ENCODE data around the gene COL27A1. TPM values are rescaled to one million over a fixed set of nuclear protein-coding genes. Genes with fewer than 3 reads are reported as not detected.

The COL27A1 gene
- total RNA-seq, 1 experiment from 2014 or later = 12.0 TPM

- intact Hi-C loops (cut with micrococcal nuclease) = no loop called here
- DNase-seq (ENCODE audit: low read depth, low spot score) (no peak), ATAC-seq (no peak)
- no peaks in the 10 kb centered on the region for H3K27me3 ChIP-seq (ENCODE audit: insufficient read depth, low read length)
- H3K4me1 ChIP-seq (ENCODE audit: control insufficient read depth in 1 of 2, insufficient read depth in 2 of 2, low read length in 2 of 2) = peaks cover 0 to 7% of the 10 kb centered on the region in 2 experiments; a peak in 2 of 4 replicates
- no peaks in the 10 kb centered on the region for H3K36me3 ChIP-seq (ENCODE audit: control insufficient read depth in 1 of 2, insufficient read depth in 2 of 2, low read length in 2 of 2)
- BruUV-seq (replicated peaks) = no TSS peak
- H3K4me2 ChIP-seq (ENCODE audit: low read length) = no peak overlapping the region
- no peaks in the 10 kb centered on the region for H3K9me3 ChIP-seq (ENCODE audit: control insufficient read depth in 1 of 2, insufficient read depth in 1 of 2, low read depth in 1 of 2, low read length in 2 of 2)
- POLR2A ChIA-PET = no interaction called here
- RAD21 ChIA-PET (ENCODE audit: low non-redundant PET in 1 of 2, low total read pairs in 2 of 2, uncharacterized antibody in 2 of 2, unreplicated experiment in 2 of 2) = no interaction called here
- H4K20me1 ChIP-seq (ENCODE audit: insufficient read depth) = no peaks in the 10 kb centered on the region
- H3K79me2 ChIP-seq (ENCODE audit: insufficient read depth, low read length) = no peaks in the 10 kb centered on the region
- no peak overlapping the region for H3K9ac ChIP-seq (ENCODE audit: low read length)
- H3K9me2 ChIP-seq (ENCODE audit: insufficient read depth) = no peaks in the 10 kb centered on the region
- H3K4me3 ChIP-seq (replicated peaks in 1 of 2; ENCODE audit: low read depth in 1 of 2, low read length in 2 of 2) = no peak overlapping the region
- TF ChIP-seq EGR1 (IDR thresholded peaks at IDR 0.05; ENCODE audit: low read depth) (no peak), YY1 (IDR thresholded peaks at IDR 0.05; ENCODE audit: extremely low read depth, insufficient replicate concordance, low read depth, low read length) (no peak), SIN3A (IDR thresholded peaks at IDR 0.05; ENCODE audit: low read depth) (no peak), ZNF274 (IDR thresholded peaks at IDR 0.05; ENCODE audit: low read depth, low read length) (no peak), FOSL1 (IDR thresholded peaks at IDR 0.05; ENCODE audit: low read depth) (no peak), JUND (IDR thresholded peaks at IDR 0.05) (no peak), CEBPB (IDR thresholded peaks at IDR 0.05; ENCODE audit: low read depth) (no peak), EZH2phosphoT487 (IDR thresholded peaks at IDR 0.05; ENCODE audit: borderline replicate concordance) (no peak), EZH2 (IDR thresholded peaks at IDR 0.05) (no peak)
- no peak overlapping the region for H3K27ac ChIP-seq (ENCODE audit: low read depth, low read length)
- CTCF ChIA-PET = no interaction called here
- H2AFZ ChIP-seq (ENCODE audit: low read depth, low read length, poor library complexity, severe bottlenecking) = no peak overlapping the region
Measured at GRCh38 chr9:114166614-114167572, 11.6 kb downstream of the COL27A1 start.

- Histone ChIP-seq H3K79me2 (ENCODE audit: insufficient read depth, low read length) (no peaks in the 10 kb centered on the region), H3K4me1 (ENCODE audit: control insufficient read depth in 1 of 2, insufficient read depth in 2 of 2, low read length in 2 of 2) (peaks cover 0 to 7% of the 10 kb centered on the region in 2 experiments; a peak in 2 of 4 replicates), H3K36me3 (ENCODE audit: control insufficient read depth in 1 of 2, insufficient read depth in 2 of 2, low read length in 2 of 2) (no peaks in the 10 kb centered on the region), H3K9me2 (ENCODE audit: insufficient read depth) (no peaks in the 10 kb centered on the region), H3K4me3 (replicated peaks in 1 of 2; ENCODE audit: low read depth in 1 of 2, low read length in 2 of 2) (no peak overlapping the region), H3K9ac (ENCODE audit: low read length) (no peak overlapping the region), H3K27ac (ENCODE audit: low read depth, low read length) (no peak overlapping the region), H3K27me3 (ENCODE audit: insufficient read depth, low read length) (no peaks in the 10 kb centered on the region), H2AFZ (ENCODE audit: low read depth, low read length, poor library complexity, severe bottlenecking) (no peak overlapping the region), H4K20me1 (ENCODE audit: insufficient read depth) (no peaks in the 10 kb centered on the region), H3K4me2 (ENCODE audit: low read length) (no peak overlapping the region), H3K9me3 (ENCODE audit: control insufficient read depth in 1 of 2, insufficient read depth in 1 of 2, low read depth in 1 of 2, low read length in 2 of 2) (no peaks in the 10 kb centered on the region)
- BruUV-seq (replicated peaks) = no TSS peak
- ChIA-PET RAD21 (ENCODE audit: low non-redundant PET in 1 of 2, low total read pairs in 2 of 2, uncharacterized antibody in 2 of 2, unreplicated experiment in 2 of 2) (no interaction called here), CTCF (no interaction called here), POLR2A (no interaction called here)
- ATAC-seq (no peak), DNase-seq (ENCODE audit: low read depth, low spot score) (no peak)
- intact Hi-C loops (cut with micrococcal nuclease) = no loop called here
- TF ChIP-seq EZH2phosphoT487 (IDR thresholded peaks at IDR 0.05; ENCODE audit: borderline replicate concordance) (no peak), EZH2 (IDR thresholded peaks at IDR 0.05) (no peak), SIN3A (IDR thresholded peaks at IDR 0.05; ENCODE audit: low read depth) (no peak), FOSL1 (IDR thresholded peaks at IDR 0.05; ENCODE audit: low read depth) (no peak), SP1 (IDR thresholded peaks at IDR 0.05; ENCODE audit: low read depth) (no peak), JUND (IDR thresholded peaks at IDR 0.05) (no peak), CEBPB (IDR thresholded peaks at IDR 0.05; ENCODE audit: low read depth) (no peak), TCF7L2 (IDR thresholded peaks at IDR 0.05; ENCODE audit: borderline replicate concordance, extremely low read depth, insufficient read depth, insufficient read length) (no peak)
- TF ChIP-seq, protein P1, sequence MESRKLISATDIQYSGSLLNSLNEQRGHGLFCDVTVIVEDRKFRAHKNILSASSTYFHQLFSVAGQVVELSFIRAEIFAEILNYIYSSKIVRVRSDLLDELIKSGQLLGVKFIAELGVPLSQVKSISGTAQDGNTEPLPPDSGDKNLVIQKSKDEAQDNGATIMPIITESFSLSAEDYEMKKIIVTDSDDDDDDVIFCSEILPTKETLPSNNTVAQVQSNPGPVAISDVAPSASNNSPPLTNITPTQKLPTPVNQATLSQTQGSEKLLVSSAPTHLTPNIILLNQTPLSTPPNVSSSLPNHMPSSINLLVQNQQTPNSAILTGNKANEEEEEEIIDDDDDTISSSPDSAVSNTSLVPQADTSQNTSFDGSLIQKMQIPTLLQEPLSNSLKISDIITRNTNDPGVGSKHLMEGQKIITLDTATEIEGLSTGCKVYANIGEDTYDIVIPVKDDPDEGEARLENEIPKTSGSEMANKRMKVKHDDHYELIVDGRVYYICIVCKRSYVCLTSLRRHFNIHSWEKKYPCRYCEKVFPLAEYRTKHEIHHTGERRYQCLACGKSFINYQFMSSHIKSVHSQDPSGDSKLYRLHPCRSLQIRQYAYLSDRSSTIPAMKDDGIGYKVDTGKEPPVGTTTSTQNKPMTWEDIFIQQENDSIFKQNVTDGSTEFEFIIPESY (IDR thresholded peaks at IDR 0.05; ENCODE audit: extremely low read depth, insufficient replicate concordance, low read length) = no peak
- TF ChIP-seq, protein P2, sequence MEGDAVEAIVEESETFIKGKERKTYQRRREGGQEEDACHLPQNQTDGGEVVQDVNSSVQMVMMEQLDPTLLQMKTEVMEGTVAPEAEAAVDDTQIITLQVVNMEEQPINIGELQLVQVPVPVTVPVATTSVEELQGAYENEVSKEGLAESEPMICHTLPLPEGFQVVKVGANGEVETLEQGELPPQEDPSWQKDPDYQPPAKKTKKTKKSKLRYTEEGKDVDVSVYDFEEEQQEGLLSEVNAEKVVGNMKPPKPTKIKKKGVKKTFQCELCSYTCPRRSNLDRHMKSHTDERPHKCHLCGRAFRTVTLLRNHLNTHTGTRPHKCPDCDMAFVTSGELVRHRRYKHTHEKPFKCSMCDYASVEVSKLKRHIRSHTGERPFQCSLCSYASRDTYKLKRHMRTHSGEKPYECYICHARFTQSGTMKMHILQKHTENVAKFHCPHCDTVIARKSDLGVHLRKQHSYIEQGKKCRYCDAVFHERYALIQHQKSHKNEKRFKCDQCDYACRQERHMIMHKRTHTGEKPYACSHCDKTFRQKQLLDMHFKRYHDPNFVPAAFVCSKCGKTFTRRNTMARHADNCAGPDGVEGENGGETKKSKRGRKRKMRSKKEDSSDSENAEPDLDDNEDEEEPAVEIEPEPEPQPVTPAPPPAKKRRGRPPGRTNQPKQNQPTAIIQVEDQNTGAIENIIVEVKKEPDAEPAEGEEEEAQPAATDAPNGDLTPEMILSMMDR (IDR thresholded peaks at IDR 0.05 in 2 of 3, conservative IDR thresholded peaks at IDR 0.05 in 1 of 3; ENCODE audit: borderline replicate concordance in 1 of 3, insufficient read depth in 1 of 3, low read depth in 2 of 3, low read length in 2 of 3) = no peak
Measured at GRCh38 chr9:114167591-114168091, 12.3 kb downstream of the COL27A1 start.

Data from HCT116 (cell line).